ENCODE results near the gene BCLAF3. TPM values are rescaled to one million over a fixed set of nuclear protein-coding genes. Genes with fewer than 3 reads are reported as not detected.

Gene BCLAF3
- total and polyA plus RNA-seq, 9 of the 15 experiments (the other 6 are each of a cell fraction or from before 2014, with no cell fraction given) = 0.73 to 4.6 (median 2.5) TPM

GRCh38 chrX:19990556-19991349, at the start of gene BCLAF3 (continued):
- TF ChIP-seq SMC3 (conservative IDR thresholded peaks at IDR 0.05; ENCODE audit: insufficient read depth, low read depth, low read length) = peak; percentile 64

GRCh38 chrX:20038966-20039365, 48.1 kb upstream of the BCLAF3 start:
- no peak for ATAC-seq
- 0% methylated on average over 3 of the region's 3 CpGs for WGBS (ENCODE audit: insufficient coverage, low coverage, missing lambda C conversion rate)
- no peak overlapping the region for H2AFZ ChIP-seq (ENCODE audit: low read depth, low read length)
- H3K79me2 ChIP-seq (ENCODE audit: control insufficient read depth, insufficient read depth, low read length) = no peaks in the 10 kb centered on the region
- no peak for FAIRE-seq
- no peak overlapping the region for H3K4me2 ChIP-seq (ENCODE audit: insufficient read depth, low read length)
- CTCF ChIA-PET (ENCODE audit: low intra/inter-chr PET ratio) = no interaction called here
- H4K20me1 ChIP-seq (replicated peaks; ENCODE audit: control insufficient read depth, insufficient read depth, low read length) = no peaks in the 10 kb centered on the region
- no peaks in the 10 kb centered on the region for H3K4me1 ChIP-seq (replicated peaks in 1 of 2; ENCODE audit: control insufficient read depth in 2 of 2, insufficient read depth in 2 of 2, low read length in 2 of 2)
- POLR2A ChIA-PET = no interaction called here
- no peak for DNase-seq (ENCODE audit: extremely low read depth in 1 of 4, low spot score in 3 of 4)
- H3K27me3 ChIP-seq (ENCODE audit: control insufficient read depth in 2 of 2, insufficient read depth in 2 of 2, low read length in 2 of 2) = peaks cover 0 to 8% of the 10 kb centered on the region in 2 experiments; a peak in 2 of 5 replicates
- no peak overlapping the region for H3K4me3 ChIP-seq
- no peaks in the 10 kb centered on the region for H3K36me3 ChIP-seq (ENCODE audit: control insufficient read depth, insufficient read depth, low read length)
- no peaks in the 10 kb centered on the region for H3K9me3 ChIP-seq (replicated peaks; ENCODE audit: control insufficient read depth, insufficient read depth, low read depth, low read length)
- H3K9ac ChIP-seq (ENCODE audit: insufficient read depth in 1 of 2, low read depth in 2 of 2, low read length in 2 of 2) = no peak overlapping the region
- in situ Hi-C loops (cut with MboI) (no loop called here), intact Hi-C loops (cut with micrococcal nuclease) (no loop called here)
- TF ChIP-seq JUNB (CRISPR knock-in tag; conservative IDR thresholded peaks at IDR 0.05) = no peak
- no peak for TF ChIP-seq PCBP1 (IDR thresholded peaks at IDR 0.05; ENCODE audit: low read depth, low read length, poor library complexity, severe bottlenecking)
- TF ChIP-seq POU5F1 (IDR thresholded peaks at IDR 0.05; ENCODE audit: borderline replicate concordance, low read depth, low read length, partially characterized antibody) = no peak
- TF ChIP-seq BDP1 (IDR thresholded peaks at IDR 0.05; ENCODE audit: insufficient read depth, insufficient read length) = no peak
- TF ChIP-seq SMARCB1 (IDR thresholded peaks at IDR 0.05; ENCODE audit: insufficient read length, low read depth) = no peak
- TF ChIP-seq ZBTB40 (IDR thresholded peaks at IDR 0.05) = no peak
- TF ChIP-seq ZBTB40 (CRISPR knock-in tag; IDR thresholded peaks at IDR 0.05) = no peak
- H3K9me1 ChIP-seq (ENCODE audit: control insufficient read depth, insufficient read depth, low read length) = no peaks in the 10 kb centered on the region
- no TSS peak for BruUV-seq (replicated peaks)
- H3K27ac ChIP-seq (ENCODE audit: extremely low read depth, low read depth, low read length) = no peak overlapping the region

All from K562 (cell line).